Parathyroid adenoma (tissue), 2 donors: ENCODE measurements around the gene DALRD3.

Source experiments
- H2AFZ ChIP-seq: fragments of 300-600 bp; sonication (generic); one replicate; pipeline ENCODE4 v1.7.0; 2017; ENCODE audit warnings: antibody characterized with exemption, mild to moderate bottlenecking
- H3K27ac ChIP-seq: fragments of 300-600 bp; sonication (generic); one replicate; pipeline ENCODE4 v1.7.0; 2017
- H3K27me3 ChIP-seq: fragments of 300-600 bp; sonication (generic); one replicate; pipeline ENCODE4 v1.7.0; 2017; ENCODE audit warnings: low read length; ENCODE audit not compliant: control insufficient read depth, insufficient read depth
- H3K36me3 ChIP-seq: fragments of 300-600 bp; sonication (generic); one replicate; pipeline ENCODE4 v1.7.0; 2017; ENCODE audit warnings: low read length; ENCODE audit not compliant: control insufficient read depth, insufficient read depth
- H3K4me1 ChIP-seq: fragments of 300-600 bp; sonication (generic); one replicate; pipeline ENCODE4 v1.7.0; 2017; ENCODE audit warnings: control low read depth
- H3K4me2 ChIP-seq: fragments of 300-600 bp; sonication (generic); one replicate; pipeline ENCODE4 v1.7.0; 2017; ENCODE audit warnings: low read length
- H3K4me3 ChIP-seq: fragments of 300-600 bp; sonication (generic); one replicate; pipeline ENCODE4 v1.7.0; 2017; ENCODE audit warnings: low read depth, low read length
- H3K79me2 ChIP-seq: fragments of 300-600 bp; sonication (generic); one replicate; pipeline ENCODE4 v1.7.0; 2017; ENCODE audit warnings: control low read depth
- H3K9ac ChIP-seq: fragments of 300-600 bp; sonication (generic); one replicate; pipeline ENCODE4 v1.7.0; 2017; ENCODE audit warnings: mild to moderate bottlenecking
- H3K9me3 ChIP-seq: fragments of 300-600 bp; sonication (generic); one replicate; pipeline ENCODE4 v1.7.0; 2017; ENCODE audit warnings: low read length; ENCODE audit not compliant: control insufficient read depth
- CTCF ChIP-seq: fragments of 300-600 bp; sonication (generic); IDR thresholded peaks from one replicate; pipeline ENCODE4 v1.7.0; 2017; ENCODE audit warnings: antibody characterized with exemption, mild to moderate bottlenecking
- donor health status: primary hyperparathyroidism.

The DALRD3 gene

GRCh38 chr3:49015765-49016164 is 2.6 kb downstream of the DALRD3 start:
- H3K27ac ChIP-seq, result no peak overlapping the region
- no peak for TF ChIP-seq CTCF
- no peaks in the 10 kb centered on the region for H3K27me3 ChIP-seq
- no peak overlapping the region for H2AFZ ChIP-seq
- H3K9me3 ChIP-seq, result no peaks in the 10 kb centered on the region
- H3K79me2 ChIP-seq, result peaks cover 3% of the 10 kb centered on the region
- H3K36me3 ChIP-seq, result no peaks in the 10 kb centered on the region
- H3K4me1 ChIP-seq, result peaks cover 12% of the 10 kb centered on the region
- H3K9ac ChIP-seq, result no peak overlapping the region
- no peak overlapping the region for H3K4me3 ChIP-seq
- H3K4me2 ChIP-seq, result no peak overlapping the region

GRCh38 chr3:49015072-49015471 is 3.3 kb downstream of the DALRD3 start:
- Histone ChIP-seq H3K36me3 (no peaks in the 10 kb centered on the region), H3K4me3 (no peak overlapping the region), H3K4me2 (no peak overlapping the region), H3K79me2 (peaks cover 3% of the 10 kb centered on the region), H3K27me3 (no peaks in the 10 kb centered on the region), H3K9ac (no peak overlapping the region), H3K9me3 (no peaks in the 10 kb centered on the region), H3K4me1 (peaks cover 10% of the 10 kb centered on the region), H2AFZ (no peak overlapping the region), H3K27ac (no peak overlapping the region)
- no peak for TF ChIP-seq CTCF

GRCh38 chr3:49013738-49014660 is 4.4 kb downstream of the DALRD3 start:
- no peaks in the 10 kb centered on the region for H3K27me3 ChIP-seq
- peaks cover 3% of the 10 kb centered on the region for H3K79me2 ChIP-seq
- H3K36me3 ChIP-seq, result no peaks in the 10 kb centered on the region
- no peak overlapping the region for H3K4me2 ChIP-seq
- H3K9ac ChIP-seq, result no peak overlapping the region
- H3K9me3 ChIP-seq, result no peaks in the 10 kb centered on the region
- no peak overlapping the region for H2AFZ ChIP-seq
- H3K4me1 ChIP-seq, result peaks cover 7% of the 10 kb centered on the region
- H3K27ac ChIP-seq, result no peak overlapping the region
- TF ChIP-seq CTCF, result peak; percentile 66
- no peak overlapping the region for H3K4me3 ChIP-seq

GRCh38 chr3:49013113-49013737 is 5.2 kb downstream of the DALRD3 start:
- H3K27ac ChIP-seq, result no peak overlapping the region
- no peak overlapping the region for H3K4me3 ChIP-seq
- H3K27me3 ChIP-seq, result no peaks in the 10 kb centered on the region
- peaks cover 3% of the 10 kb centered on the region for H3K79me2 ChIP-seq
- no peaks in the 10 kb centered on the region for H3K9me3 ChIP-seq
- no peak overlapping the region for H3K9ac ChIP-seq
- H3K4me1 ChIP-seq, result peaks cover 4% of the 10 kb centered on the region
- H2AFZ ChIP-seq, result no peak overlapping the region
- no peak overlapping the region for H3K4me2 ChIP-seq
- TF ChIP-seq CTCF, result no peak
- H3K36me3 ChIP-seq, result no peaks in the 10 kb centered on the region
